HG02840 (cell line): ENCODE measurements around the gene KAZN.

Experiments used
- ATAC-seq: cut with Tn5 transposase; IDR thresholded peaks from one replicate; pipeline ENCODE4 v1.9.1; 2021; ENCODE audit warnings: mild to moderate bottlenecking, moderate library complexity, moderate number of reproducible peaks; ENCODE audit not compliant: unreplicated experiment, low FRiP score

Gene KAZN

GRCh38 chr1:14782741-14783591, 184.5 kb downstream of the KAZN start:
- no peak for ATAC-seq

- no peak for ATAC-seq
These were observed 185.1 kb downstream of the KAZN start for GRCh38 chr1:14783592-14783886.

- no peak for ATAC-seq
These were observed 186.6 kb downstream of the KAZN start for GRCh38 chr1:14784790-14785773.

- ATAC-seq, result no peak
These were observed 187.7 kb downstream of the KAZN start for GRCh38 chr1:14786109-14786675.

- no peak for ATAC-seq
These were observed 188.2 kb downstream of the KAZN start for GRCh38 chr1:14786681-14787080.

GRCh38 chr1:14787604-14788003, 189.1 kb downstream of the KAZN start:
- no peak for ATAC-seq

- no peak for ATAC-seq
These were observed 189.6 kb downstream of the KAZN start for GRCh38 chr1:14788080-14788479.

- ATAC-seq, result no peak
These were observed 192.5 kb downstream of the KAZN start for GRCh38 chr1:14790982-14791381.

GRCh38 chr1:14791654-14792053, 193.2 kb downstream of the KAZN start:
- ATAC-seq, result no peak

- ATAC-seq, result no peak
These were observed 195.8 kb downstream of the KAZN start for GRCh38 chr1:14794136-14794768.

GRCh38 chr1:14794906-14795305, 196.4 kb downstream of the KAZN start:
- ATAC-seq, result no peak

- no peak for ATAC-seq
These were observed 197.1 kb downstream of the KAZN start for GRCh38 chr1:14795589-14795988.

- ATAC-seq, result no peak
These were observed 201.5 kb downstream of the KAZN start for GRCh38 chr1:14800014-14800413.

- no peak for ATAC-seq
These were observed 202.1 kb downstream of the KAZN start for GRCh38 chr1:14800500-14801076.

GRCh38 chr1:14803002-14803789, 204.7 kb downstream of the KAZN start:
- no peak for ATAC-seq

GRCh38 chr1:14804626-14805025, 206.1 kb downstream of the KAZN start:
- ATAC-seq, result no peak

GRCh38 chr1:14806772-14807171, 208.3 kb downstream of the KAZN start:
- no peak for ATAC-seq

- ATAC-seq, result no peak
These were observed 210.3 kb downstream of the KAZN start for GRCh38 chr1:14808768-14809167.

GRCh38 chr1:14809191-14809981, 210.9 kb downstream of the KAZN start:
- ATAC-seq, result no peak
